ENCODE results near the gene KCNQ1. TPM values are rescaled to one million over a fixed set of nuclear protein-coding genes. Genes with fewer than 3 reads are reported as not detected.

The KCNQ1 gene
- total and polyA plus RNA-seq, 2 donors (not counting 3 experiments of a cell fraction or from before 2014, with no cell fraction given): 0.07 to 0.09 TPM

GRCh38 chr11:2555336-2555735 is 110.5 kb downstream of the KCNQ1 start:
- H3K9me1 ChIP-seq (replicated peaks; ENCODE audit: control insufficient read depth, extremely low read depth, insufficient read depth, low read length): no peaks in the 10 kb centered on the region
- H3K9ac ChIP-seq (replicated peaks; ENCODE audit: extremely low read depth, insufficient read depth, low read length): no peak overlapping the region
- no peaks in the 10 kb centered on the region for H3K79me2 ChIP-seq (ENCODE audit: control insufficient read depth, insufficient read depth, low read length)
- H3K36me3 ChIP-seq (ENCODE audit: control insufficient read depth in 2 of 2, extremely low read depth in 1 of 2, insufficient read depth in 2 of 2, low read length in 2 of 2): no peaks in the 10 kb centered on the region
- no peaks in the 10 kb centered on the region for H3K9me3 ChIP-seq (replicated peaks; ENCODE audit: control insufficient read depth, insufficient read depth, low read length)
- no peaks in the 10 kb centered on the region for H3K4me1 ChIP-seq (ENCODE audit: control insufficient read depth, extremely low read depth, insufficient read depth, low read length)
- DNase-seq (ENCODE audit: low read depth, low spot score) (no peak), FAIRE-seq (no peak)
- H4K20me1 ChIP-seq (replicated peaks; ENCODE audit: control insufficient read depth, extremely low read depth, insufficient read depth, low read length): no peaks in the 10 kb centered on the region
- ChIA-PET POLR2A (no interaction called here), CTCF (interaction anchor here (1.6 kb wide), 1 partner anchor 336 kb away, joined by 3 read pairs; no protein-coding TSS in a partner anchor)
- no peak overlapping the region for H3K4me3 ChIP-seq (replicated peaks in 1 of 3; ENCODE audit: insufficient read depth in 1 of 3, low read depth in 1 of 3, low read length in 3 of 3)
- intact Hi-C loops (cut with micrococcal nuclease): no loop called here
- no peak for TF ChIP-seq JUN (IDR thresholded peaks at IDR 0.05; ENCODE audit: borderline replicate concordance, insufficient read depth, insufficient read length, low read depth)
- no peak for TF ChIP-seq MAX (IDR thresholded peaks at IDR 0.05; ENCODE audit: insufficient read depth, insufficient read length)
- no peak for TF ChIP-seq GATA2 (IDR thresholded peaks at IDR 0.05; ENCODE audit: insufficient read depth, insufficient read length, low read depth, low read length)
- TF ChIP-seq CTCF (IDR thresholded peaks at IDR 0.05; ENCODE audit: extremely low read depth in 1 of 2, insufficient read depth in 1 of 2, low read depth in 1 of 2, low read length in 2 of 2): no peak
- TF ChIP-seq EZH2 (IDR thresholded peaks at IDR 0.05; ENCODE audit: borderline replicate concordance, low read depth, low read length, severe bottlenecking): no peak
- TF ChIP-seq POLR2AphosphoS5 (IDR thresholded peaks at IDR 0.05; ENCODE audit: insufficient read depth, low read depth, low read length): no peak
- no peak for TF ChIP-seq MYC (IDR thresholded peaks at IDR 0.05; ENCODE audit: low read depth, low read length)
- TF ChIP-seq POLR2A (IDR thresholded peaks at IDR 0.05; ENCODE audit: low read depth, low read length): no peak
- no peak for TF ChIP-seq FOS (IDR thresholded peaks at IDR 0.05; ENCODE audit: borderline replicate concordance, insufficient read depth, low read length)
- BruUV-seq (replicated peaks): no TSS peak
- H3K4me2 ChIP-seq (ENCODE audit: insufficient read depth, low read length): no peak overlapping the region
- peaks cover 0 to 4% of the 10 kb centered on the region in 2 experiments for H3K27me3 ChIP-seq (ENCODE audit: control insufficient read depth in 2 of 2, insufficient read depth in 2 of 2, low read length in 2 of 2)
- dilution Hi-C loops (cut with MboI; ENCODE audit: extremely low pct_ligation_motif_present, low sequenced_read_pairs): no loop called here
- no peak overlapping the region for H2AFZ ChIP-seq (ENCODE audit: low read depth, low read length)
- no peak overlapping the region for H3K27ac ChIP-seq (ENCODE audit: insufficient read depth, low read depth, low read length)
